H9 (cell line): Measurements from ENCODE around the gene RGS9. TPM values are rescaled to one million over a fixed set of nuclear protein-coding genes. Genes with fewer than 3 reads are reported as not detected.

Experiments used
- DNase-seq: peaks from one replicate; pipeline ENCODE4 v3.0.0-alpha.2; 2017
- H2AFZ ChIP-seq: one replicate; pipeline ENCODE4 v1.6.1; 2013; ENCODE audit warnings: mild to moderate bottlenecking, low read length, control low read depth, moderate library complexity
- H2AK5ac ChIP-seq: 2 replicates; pipeline ENCODE4 v1.6.1; 2013; ENCODE audit warnings: low read length, control low read depth, mixed read lengths; ENCODE audit not compliant: insufficient read length
- H2BK120ac ChIP-seq: one replicate; pipeline ENCODE4 v1.6.1; 2013; ENCODE audit warnings: low read depth, mild to moderate bottlenecking, low read length, control low read depth, inconsistent platforms; ENCODE audit not compliant: poor library complexity, severe bottlenecking
- H2BK12ac ChIP-seq: 2 replicates; pipeline ENCODE4 v1.6.1; 2013; ENCODE audit warnings: low read length, control low read depth, mixed read lengths, low read depth; ENCODE audit not compliant: insufficient read length
- H2BK15ac ChIP-seq: 2 replicates; pipeline ENCODE4 v1.6.1; 2013; ENCODE audit warnings: low read depth, low read length, control low read depth
- H2BK20ac ChIP-seq: one replicate; pipeline ENCODE4 v1.6.1; 2013; ENCODE audit warnings: low read depth, mild to moderate bottlenecking, low read length, control low read depth, inconsistent platforms; ENCODE audit not compliant: poor library complexity, severe bottlenecking
- H2BK5ac ChIP-seq: 2 replicates; pipeline ENCODE4 v1.6.1; 2013; ENCODE audit warnings: low read length, control low read depth, mixed read lengths; ENCODE audit not compliant: insufficient read length
- H3K14ac ChIP-seq: 2 replicates; pipeline ENCODE4 v1.6.1; 2013; ENCODE audit warnings: low read length, control low read depth; ENCODE audit not compliant: insufficient read depth
- H3K18ac ChIP-seq: 2 replicates; pipeline ENCODE4 v1.6.1; 2013; ENCODE audit warnings: low read depth, mild to moderate bottlenecking, mixed read lengths, low read length, control low read depth; ENCODE audit not compliant: insufficient read length
- H3K23ac ChIP-seq: 2 replicates; pipeline ENCODE4 v1.6.1; 2013; ENCODE audit warnings: low read length, control low read depth, mixed read lengths, low read depth; ENCODE audit not compliant: insufficient read length
- H3K23me2 ChIP-seq: 2 replicates; pipeline ENCODE4 v1.6.1; 2013; ENCODE audit warnings: low read depth, mild to moderate bottlenecking, mixed read lengths, low read length, control low read depth; ENCODE audit not compliant: insufficient read length, poor library complexity, severe bottlenecking
- H3K27ac ChIP-seq: 2 replicates; pipeline ENCODE4 v1.5.1; 2013; ENCODE audit warnings: low read length, control low read depth, mixed read lengths, low read depth; ENCODE audit not compliant: insufficient read length
- H3K27me3 ChIP-seq: 2 replicates; pipeline ENCODE4 v1.6.1; 2013; ENCODE audit warnings: low read length, control low read depth, inconsistent platforms; ENCODE audit not compliant: insufficient read depth
- H3K4ac ChIP-seq: 2 replicates; pipeline ENCODE4 v1.6.1; 2013; ENCODE audit warnings: low read depth, mild to moderate bottlenecking, control low read depth, inconsistent platforms, low read length, moderate library complexity
- H3K4me1 ChIP-seq: 2 replicates; pipeline ENCODE4 v1.6.1; 2013; ENCODE audit warnings: low read length, control low read depth, inconsistent platforms; ENCODE audit not compliant: insufficient read depth
- H3K4me2 ChIP-seq: 2 replicates; pipeline ENCODE4 v1.6.1; 2013; ENCODE audit warnings: low read length, control low read depth, mixed read lengths; ENCODE audit not compliant: insufficient read length, insufficient read depth
- H3K56ac ChIP-seq: 2 replicates; pipeline ENCODE4 v1.6.1; 2013; ENCODE audit warnings: low read depth, mild to moderate bottlenecking, mixed read lengths, low read length, control low read depth; ENCODE audit not compliant: insufficient read length
- H3K79me1 ChIP-seq: 2 replicates; pipeline ENCODE4 v1.6.1; 2013; ENCODE audit warnings: low read depth, mild to moderate bottlenecking, moderate library complexity, low read length, control low read depth, inconsistent platforms; ENCODE audit not compliant: insufficient read depth, poor library complexity, severe bottlenecking
- H3K79me2 ChIP-seq: 2 replicates; pipeline ENCODE4 v1.6.1; 2013; ENCODE audit warnings: low read length, control low read depth, inconsistent platforms; ENCODE audit not compliant: insufficient read depth
- H3K9ac ChIP-seq: 2 replicates; pipeline ENCODE4 v1.6.1; 2013; ENCODE audit warnings: low read length, control low read depth, mixed read lengths; ENCODE audit not compliant: insufficient read length; ENCODE audit errors: extremely low read depth
- H3K9me3 ChIP-seq: one replicate; pipeline ENCODE4 v1.6.1; 2013; ENCODE audit warnings: low read depth, low read length, inconsistent platforms; ENCODE audit not compliant: control insufficient read depth
- H3T11ph ChIP-seq: one replicate; pipeline ENCODE4 v1.6.1; 2013; ENCODE audit warnings: mild to moderate bottlenecking, low read length, control low read depth, inconsistent platforms
- H4K20me1 ChIP-seq: one replicate; pipeline ENCODE4 v1.6.1; 2013; ENCODE audit not compliant: control insufficient read depth, insufficient read length, insufficient read depth
- H4K5ac ChIP-seq: 2 replicates; pipeline ENCODE4 v1.6.1; 2013; ENCODE audit warnings: low read depth, mild to moderate bottlenecking, mixed read lengths, low read length, control low read depth; ENCODE audit not compliant: insufficient read length
- H4K8ac ChIP-seq: replicated peaks from 2 replicates; pipeline ENCODE4 v1.6.1; 2013; ENCODE audit warnings: low read length, control low read depth, mixed read lengths, low read depth; ENCODE audit not compliant: insufficient read length
- H4K91ac ChIP-seq: 2 replicates; pipeline ENCODE4 v1.6.1; 2013; ENCODE audit warnings: low read depth, mild to moderate bottlenecking, moderate library complexity, mixed read lengths, low read length, control low read depth; ENCODE audit not compliant: insufficient read length
- H3K27ac Mint-ChIP-seq, 3 experiments: 2 replicates in 2 of 3; 3 replicates in 1 of 3; pipeline ENCODE4 v1.8.0; 2020 to 2021; ENCODE audit warnings: mixed read lengths in 3 of 3, mild to moderate bottlenecking in 1 of 3, moderate library complexity in 1 of 3
- H3K27me3 Mint-ChIP-seq: 2 replicates; pipeline ENCODE4 v1.8.0; 2021; ENCODE audit warnings: low read depth, mild to moderate bottlenecking, moderate library complexity, mixed read lengths
- H3K36me3 Mint-ChIP-seq, 3 experiments: 2 replicates in 2 of 3; 3 replicates in 1 of 3; pipeline ENCODE4 v1.8.0; 2020 to 2021; ENCODE audit warnings: low read depth in 3 of 3, mixed read lengths in 3 of 3; ENCODE audit not compliant: insufficient read depth in 1 of 3
- H3K4me1 Mint-ChIP-seq, 2 experiments: 2 replicates each; pipeline ENCODE4 v1.8.0; 2020; ENCODE audit warnings: mixed read lengths in 2 of 2
- H3K4me3 Mint-ChIP-seq, 2 experiments: 2 replicates in 1 of 2; 3 replicates in 1 of 2; pipeline ENCODE4 v1.8.0; 2020 to 2021; ENCODE audit warnings: mild to moderate bottlenecking in 2 of 2, mixed read lengths in 2 of 2, moderate library complexity in 1 of 2
- H3K9me3 Mint-ChIP-seq, 2 experiments: 2 replicates in 1 of 2; 3 replicates in 1 of 2; pipeline ENCODE4 v1.8.0; 2020; ENCODE audit warnings: mild to moderate bottlenecking in 2 of 2, mixed read lengths in 2 of 2, moderate library complexity in 1 of 2
- WGBS: extraction: QIAGEN DNeasy Blood & Tissue Kit; methylation state at CpG from one replicate; pipeline ENCODE4 v1.1.7; 2013; ENCODE audit warnings: missing lambda C conversion rate, low lambda C conversion rate, mixed read lengths; ENCODE audit not compliant: insufficient read length; ENCODE audit errors: extremely low coverage; 5-methylcytosine and 5-hydroxymethylcytosine counted together
- total RNA-seq: library from RNA; stranded (reverse); gene quantifications from 2 replicates; pipeline ENCODE4 v1.2.1, GENCODE V29; 2021
- TF ChIP-seq, protein P1 (sequence below): fragments of 200-600 bp; sonication (generic); conservative IDR thresholded peaks from 3 replicates; pipeline ENCODE4 v1.8.0; 2021; ENCODE audit warnings: antibody characterized with exemption, mild to moderate bottlenecking

The RGS9 gene
- total RNA-seq, 1 experiment from 2014 or later: 12.0 TPM

DNA sequence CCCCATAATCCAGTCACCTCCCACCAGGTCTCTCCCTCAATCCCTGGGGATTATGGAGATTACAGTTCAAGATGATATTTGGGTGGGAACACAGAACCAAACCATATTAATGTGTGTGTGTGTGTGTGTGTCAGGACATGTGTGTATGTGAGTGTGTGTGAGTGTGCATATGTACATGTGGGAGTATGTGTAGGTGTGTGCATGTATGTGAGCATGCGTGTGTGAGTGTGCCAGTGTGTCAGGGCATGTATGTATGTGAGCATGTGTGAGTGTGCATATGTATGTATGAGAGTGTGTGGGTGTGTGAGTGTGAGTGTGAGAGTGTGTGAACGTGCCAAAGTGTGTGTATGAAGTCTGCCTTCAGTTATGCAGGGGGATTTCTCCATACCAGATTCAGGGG is 37.8 kb downstream of the RGS9 start:
- no CpG with 5 or more reads among the region's 2 CpGs for WGBS
- H3K4ac ChIP-seq: no peak overlapping the region

More for the DNA sequence above, 37.8 kb downstream of the RGS9 start:
- no peaks in the 10 kb centered on the region for H3K79me1 ChIP-seq
- no peak overlapping the region for H3K18ac ChIP-seq
- Mint-ChIP-seq H3K4me1 (peaks cover 4 to 10% of the 10 kb centered on the region in 2 experiments), H3K27ac (no peak overlapping the region), H3K27me3 (peaks cover 2% of the 10 kb centered on the region), H3K36me3 (no peaks in the 10 kb centered on the region), H3K9me3 (no peaks in the 10 kb centered on the region), H3K4me3 (no peak overlapping the region)
- H3K14ac ChIP-seq: no peak overlapping the region
- no peak overlapping the region for H3K4me2 ChIP-seq
- H3T11ph ChIP-seq: no peak overlapping the region
- no peaks in the 10 kb centered on the region for H3K4me1 ChIP-seq
- H3K23me2 ChIP-seq: no peaks in the 10 kb centered on the region
- H3K9me3 ChIP-seq: no peaks in the 10 kb centered on the region
- H4K5ac ChIP-seq: no peak overlapping the region
- H3K56ac ChIP-seq: no peak overlapping the region
- no peak overlapping the region for H2BK12ac ChIP-seq
- no peaks in the 10 kb centered on the region for H3K79me2 ChIP-seq
- no peak overlapping the region for H2BK15ac ChIP-seq
- TF ChIP-seq, protein P1, sequence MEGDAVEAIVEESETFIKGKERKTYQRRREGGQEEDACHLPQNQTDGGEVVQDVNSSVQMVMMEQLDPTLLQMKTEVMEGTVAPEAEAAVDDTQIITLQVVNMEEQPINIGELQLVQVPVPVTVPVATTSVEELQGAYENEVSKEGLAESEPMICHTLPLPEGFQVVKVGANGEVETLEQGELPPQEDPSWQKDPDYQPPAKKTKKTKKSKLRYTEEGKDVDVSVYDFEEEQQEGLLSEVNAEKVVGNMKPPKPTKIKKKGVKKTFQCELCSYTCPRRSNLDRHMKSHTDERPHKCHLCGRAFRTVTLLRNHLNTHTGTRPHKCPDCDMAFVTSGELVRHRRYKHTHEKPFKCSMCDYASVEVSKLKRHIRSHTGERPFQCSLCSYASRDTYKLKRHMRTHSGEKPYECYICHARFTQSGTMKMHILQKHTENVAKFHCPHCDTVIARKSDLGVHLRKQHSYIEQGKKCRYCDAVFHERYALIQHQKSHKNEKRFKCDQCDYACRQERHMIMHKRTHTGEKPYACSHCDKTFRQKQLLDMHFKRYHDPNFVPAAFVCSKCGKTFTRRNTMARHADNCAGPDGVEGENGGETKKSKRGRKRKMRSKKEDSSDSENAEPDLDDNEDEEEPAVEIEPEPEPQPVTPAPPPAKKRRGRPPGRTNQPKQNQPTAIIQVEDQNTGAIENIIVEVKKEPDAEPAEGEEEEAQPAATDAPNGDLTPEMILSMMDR: no peak
- no peak overlapping the region for H3K9ac ChIP-seq
- no peak overlapping the region for H4K8ac ChIP-seq
- no peak overlapping the region for H2BK120ac ChIP-seq
- no peaks in the 10 kb centered on the region for H3K27me3 ChIP-seq
- no peak overlapping the region for H3K27ac ChIP-seq
- no peak overlapping the region for H2AFZ ChIP-seq
- no peak overlapping the region for H2AK5ac ChIP-seq
- no peak overlapping the region for H3K23ac ChIP-seq
- no peaks in the 10 kb centered on the region for H4K20me1 ChIP-seq
- no peak overlapping the region for H2BK5ac ChIP-seq
- H4K91ac ChIP-seq: no peak overlapping the region
- no peak overlapping the region for H2BK20ac ChIP-seq
- DNase-seq: no peak
